CD14-positive monocyte (primary cell): ENCODE measurements around the gene UBASH3B. TPM values are rescaled to one million over a fixed set of nuclear protein-coding genes. Genes with fewer than 3 reads are reported as not detected.

Source experiments
- DNase-seq, 3 donors: peaks; one replicate each; pipeline ENCODE4 v3.0.0-alpha.2; 2011 to 2022
- H2AFZ ChIP-seq: 2 replicates; pipeline ENCODE4 v1.6.0; 2012; ENCODE audit warnings: mild to moderate bottlenecking, low read depth, low read length, inconsistent platforms; ENCODE audit not compliant: insufficient read depth, poor library complexity, severe bottlenecking
- H3K27ac ChIP-seq, 2 donors: 1 replicate in 1 of 2; 2 replicates in 1 of 2; pipeline ENCODE4 v1.5.1; 2012 to 2013; ENCODE audit warnings: low read length in 2 of 2, control low read depth in 1 of 2, inconsistent platforms in 1 of 2, low read depth in 1 of 2, mild to moderate bottlenecking in 1 of 2
- H3K27me3 ChIP-seq, 2 donors: one replicate each; pipeline versions ENCODE4 v1.6.0 to v1.6.1; 2011 to 2013; ENCODE audit warnings: low read length in 2 of 2; ENCODE audit not compliant: control insufficient read depth in 2 of 2, insufficient read depth in 2 of 2
- H3K36me3 ChIP-seq, 2 donors: replicated peaks in 1 of 2; 1 replicate in 1 of 2; 2 replicates in 1 of 2; pipeline versions ENCODE4 v1.5.1 to v1.6.1; 2012 to 2013; ENCODE audit warnings: low read length in 2 of 2, control low read depth in 1 of 2, inconsistent platforms in 1 of 2, mild to moderate bottlenecking in 1 of 2; ENCODE audit not compliant: insufficient read depth in 2 of 2, control insufficient read depth in 1 of 2
- H3K4me1 ChIP-seq, 2 donors: 1 replicate in 1 of 2; 2 replicates in 1 of 2; pipeline versions ENCODE4 v1.5.1 to v1.6.1; 2012 to 2013; ENCODE audit warnings: low read length in 2 of 2, control low read depth in 1 of 2, inconsistent platforms in 1 of 2, mild to moderate bottlenecking in 1 of 2, moderate library complexity in 1 of 2; ENCODE audit not compliant: insufficient read depth in 2 of 2, control insufficient read depth in 1 of 2
- H3K4me2 ChIP-seq: replicated peaks from 2 replicates; pipeline ENCODE3; 2012; ENCODE audit warnings: low read length, moderate library complexity, mild to moderate bottlenecking; ENCODE audit not compliant: poor library complexity, severe bottlenecking; ENCODE audit errors: extremely low read depth
- H3K4me3 ChIP-seq, 3 experiments: fragments of 200-600 bp in 1 of 3; sonication (generic) in 1 of 3; replicated peaks in 1 of 3; 1 replicate in 2 of 3; 2 replicates in 1 of 3; pipeline ENCODE4 v1.5.1; 2011 to 2013; ENCODE audit warnings: low read length in 3 of 3, mild to moderate bottlenecking in 3 of 3, control low read depth in 2 of 3, low read depth in 2 of 3, inconsistent platforms in 1 of 3, moderate library complexity in 1 of 3
- H3K79me2 ChIP-seq: 2 replicates; pipeline ENCODE4 v1.6.0; 2012; ENCODE audit warnings: mild to moderate bottlenecking, control low read depth, inconsistent platforms, low read length, moderate library complexity; ENCODE audit not compliant: insufficient read depth
- H3K9ac ChIP-seq: 2 replicates; pipeline ENCODE4 v1.6.0; 2017; ENCODE audit warnings: low read length, mild to moderate bottlenecking; ENCODE audit not compliant: insufficient read depth, poor library complexity, severe bottlenecking
- H3K9me3 ChIP-seq, 2 donors: replicated peaks in 1 of 2; 1 replicate in 1 of 2; 2 replicates in 1 of 2; pipeline versions ENCODE4 v1.5.1 to v1.6.1; 2012 to 2013; ENCODE audit warnings: low read length in 2 of 2, control low read depth in 1 of 2; ENCODE audit not compliant: control insufficient read depth in 1 of 2, insufficient read depth in 1 of 2
- H4K20me1 ChIP-seq: 2 replicates; pipeline ENCODE4 v1.6.0; 2012; ENCODE audit warnings: mild to moderate bottlenecking, low read length, control low read depth, moderate library complexity; ENCODE audit not compliant: insufficient read depth
- H3K27ac Mint-ChIP-seq, 7 donors: one replicate each; pipeline ENCODE4 v1.8.0; 2020; ENCODE audit warnings: mild to moderate bottlenecking in 7 of 7, mixed read lengths in 7 of 7, moderate library complexity in 6 of 7, inconsistent platforms in 2 of 7
- H3K27me3 Mint-ChIP-seq, 3 donors: one replicate each; pipeline ENCODE4 v1.8.0; 2021 to 2022; ENCODE audit warnings: low read depth in 3 of 3, mild to moderate bottlenecking in 3 of 3, mixed read lengths in 3 of 3, moderate library complexity in 3 of 3, inconsistent platforms in 1 of 3
- H3K36me3 Mint-ChIP-seq, 2 donors: one replicate each; pipeline ENCODE4 v1.8.0; 2020; ENCODE audit warnings: mixed read lengths in 2 of 2, inconsistent platforms in 1 of 2, mild to moderate bottlenecking in 1 of 2
- H3K4me1 Mint-ChIP-seq: one replicate; pipeline ENCODE4 v1.8.0; 2020; ENCODE audit warnings: mild to moderate bottlenecking, mixed read lengths
- H3K4me3 Mint-ChIP-seq, 2 donors: one replicate each; pipeline ENCODE4 v1.8.0; 2020; ENCODE audit warnings: mild to moderate bottlenecking in 2 of 2, mixed read lengths in 2 of 2, moderate library complexity in 1 of 2
- H3K9me3 Mint-ChIP-seq, 7 donors: one replicate each; pipeline ENCODE4 v1.8.0; 2020 to 2022; ENCODE audit warnings: mixed read lengths in 7 of 7, mild to moderate bottlenecking in 6 of 7, moderate library complexity in 6 of 7, inconsistent platforms in 2 of 7
- WGBS: methylation state at CpG from one replicate; pipeline ENCODE4 v1.1.5; 2013; ENCODE audit warnings: missing lambda C conversion rate; ENCODE audit not compliant: insufficient coverage; 5-methylcytosine and 5-hydroxymethylcytosine counted together
- intact Hi-C, 2 donors: fragments of 100-400 bp; cut with micrococcal nuclease; formaldehyde crosslinking; loops; one replicate each; pipeline versions ENCODE4 v1.15.0 to v1.15.1; 2023
- polyA plus RNA-seq, 3 donors: library from polyadenylated mRNA; depleted of rRNA in 1 of 3; unstranded in 2 of 3; stranded (reverse) in 1 of 3; fragments of 300-500 nt in 2 of 3; fragments of >200 nt in 1 of 3; fragmentation: Illumina TruSeq in 2 of 3; gene quantifications; 1 replicate in 2 of 3; 2 replicates in 1 of 3; pipeline ENCODE4 v1.2.3, GENCODE V29; 2012 to 2021
- TF ChIP-seq, protein P1 (sequence below): fragments of 200-600 bp; IDR thresholded peaks from one replicate; pipeline ENCODE4 v1.8.0; 2022; ENCODE audit warnings: antibody characterized with exemption, mild to moderate bottlenecking

Gene UBASH3B
- polyA plus RNA-seq, 3 donors, result 3.3 to 13.5 (median 7.1) TPM

DNA sequence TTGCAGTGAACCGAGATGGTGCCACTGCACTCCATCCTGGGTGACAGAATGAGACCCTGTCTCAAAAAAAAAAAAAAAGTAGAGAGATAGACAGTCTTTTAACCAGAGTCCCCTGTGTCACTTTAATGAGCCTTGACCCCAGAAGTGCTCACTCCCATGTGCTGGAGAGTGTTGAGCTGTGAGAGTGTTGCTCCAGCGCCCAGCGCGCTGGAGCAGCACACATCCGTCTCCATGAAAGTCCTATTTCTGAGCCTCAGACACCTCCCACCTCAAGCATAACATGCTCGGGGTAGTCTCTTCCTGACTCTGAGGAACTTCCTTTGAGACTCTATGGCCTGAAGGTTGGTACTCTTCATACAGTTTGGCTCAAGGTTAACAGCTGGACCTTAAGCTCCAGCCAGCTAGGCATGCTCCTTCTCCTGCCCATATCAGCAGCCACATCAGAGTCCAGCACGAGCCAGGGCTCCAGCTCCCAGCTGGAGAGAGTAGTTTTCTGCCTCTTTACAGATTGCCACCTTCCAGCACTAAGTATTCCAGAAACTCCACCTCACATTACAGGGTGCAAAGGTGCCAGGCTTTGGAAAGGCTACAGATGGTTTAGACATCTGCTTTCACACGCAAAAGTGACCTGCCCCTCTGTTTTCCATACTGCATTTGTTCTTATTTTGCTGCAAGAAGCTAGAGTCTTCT lies 29.4 kb upstream of the UBASH3B start:
- Histone ChIP-seq H3K9ac (no peak overlapping the region), H3K79me2 (no peaks in the 10 kb centered on the region), H3K27ac (no peak overlapping the region), H2AFZ (no peak overlapping the region), H3K9me3 (no peaks in the 10 kb centered on the region), H3K36me3 (no peaks in the 10 kb centered on the region), H3K4me2 (no peak overlapping the region), H3K27me3 (no peaks in the 10 kb centered on the region), H4K20me1 (no peaks in the 10 kb centered on the region), H3K4me3 (no peak overlapping the region), H3K4me1 (peaks cover 0 to 6% of the 10 kb centered on the region in 2 donors)
- no peak overlapping the region for H3K4me3 Mint-ChIP-seq
- no peak overlapping the region for H3K27ac Mint-ChIP-seq
- TF ChIP-seq, protein P1, sequence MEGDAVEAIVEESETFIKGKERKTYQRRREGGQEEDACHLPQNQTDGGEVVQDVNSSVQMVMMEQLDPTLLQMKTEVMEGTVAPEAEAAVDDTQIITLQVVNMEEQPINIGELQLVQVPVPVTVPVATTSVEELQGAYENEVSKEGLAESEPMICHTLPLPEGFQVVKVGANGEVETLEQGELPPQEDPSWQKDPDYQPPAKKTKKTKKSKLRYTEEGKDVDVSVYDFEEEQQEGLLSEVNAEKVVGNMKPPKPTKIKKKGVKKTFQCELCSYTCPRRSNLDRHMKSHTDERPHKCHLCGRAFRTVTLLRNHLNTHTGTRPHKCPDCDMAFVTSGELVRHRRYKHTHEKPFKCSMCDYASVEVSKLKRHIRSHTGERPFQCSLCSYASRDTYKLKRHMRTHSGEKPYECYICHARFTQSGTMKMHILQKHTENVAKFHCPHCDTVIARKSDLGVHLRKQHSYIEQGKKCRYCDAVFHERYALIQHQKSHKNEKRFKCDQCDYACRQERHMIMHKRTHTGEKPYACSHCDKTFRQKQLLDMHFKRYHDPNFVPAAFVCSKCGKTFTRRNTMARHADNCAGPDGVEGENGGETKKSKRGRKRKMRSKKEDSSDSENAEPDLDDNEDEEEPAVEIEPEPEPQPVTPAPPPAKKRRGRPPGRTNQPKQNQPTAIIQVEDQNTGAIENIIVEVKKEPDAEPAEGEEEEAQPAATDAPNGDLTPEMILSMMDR, result no peak
- H3K9me3 Mint-ChIP-seq, result peaks cover 0 to 2% (median 0%) of the 10 kb centered on the region in 7 donors
- no peaks in the 10 kb centered on the region for H3K36me3 Mint-ChIP-seq
- no peak for DNase-seq
- WGBS, result 87% methylated on average over 6 of the region's 8 CpGs
- intact Hi-C loops, result loop anchor here (5.0 to 10.0 kb wide), 3 partner anchors 156 to 426 kb away; no protein-coding TSS in a partner anchor
- H3K4me1 Mint-ChIP-seq, result peaks cover 9% of the 10 kb centered on the region
- H3K27me3 Mint-ChIP-seq, result peaks cover 0 to 14% (median 12%) of the 10 kb centered on the region in 3 donors

DNA sequence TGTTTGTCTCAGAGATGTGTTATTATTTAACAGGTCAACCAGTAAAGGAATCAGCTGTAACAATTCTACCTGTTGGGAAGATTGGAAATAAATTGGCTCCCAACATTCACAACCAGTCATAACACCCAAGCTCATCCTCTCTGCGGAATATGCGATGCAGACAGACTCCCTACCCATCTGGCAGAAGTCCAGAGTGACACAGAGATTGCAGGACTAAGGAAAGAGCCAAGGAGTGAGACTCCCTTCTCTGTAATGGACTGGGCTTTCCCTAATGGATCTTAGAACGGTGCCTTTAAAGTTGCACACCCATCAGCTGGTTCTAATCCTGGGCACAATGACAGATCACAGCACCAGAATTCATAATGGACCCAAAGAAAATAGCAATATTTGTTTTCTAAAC lies 27.8 kb upstream of the UBASH3B start:
- Mint-ChIP-seq H3K9me3 (peaks cover 0 to 2% (median 0%) of the 10 kb centered on the region in 7 donors), H3K4me3 (no peak overlapping the region), H3K27me3 (peaks cover 0 to 13% (median 6%) of the 10 kb centered on the region in 3 donors), H3K4me1 (peaks cover 14% of the 10 kb centered on the region), H3K27ac (no peak overlapping the region), H3K36me3 (no peaks in the 10 kb centered on the region)
- H3K4me1 ChIP-seq, result peaks cover 0 to 6% of the 10 kb centered on the region in 2 donors
- no peak for DNase-seq
- no peaks in the 10 kb centered on the region for H3K9me3 ChIP-seq
- H3K9ac ChIP-seq, result no peak overlapping the region
- H3K4me2 ChIP-seq, result no peak overlapping the region
- H4K20me1 ChIP-seq, result no peaks in the 10 kb centered on the region
- H3K36me3 ChIP-seq, result no peaks in the 10 kb centered on the region
- H3K27ac ChIP-seq, result no peak overlapping the region
- no peak overlapping the region for H3K4me3 ChIP-seq
- TF ChIP-seq, protein P1, result no peak
- no peaks in the 10 kb centered on the region for H3K27me3 ChIP-seq
- H2AFZ ChIP-seq, result no peak overlapping the region
- 80% methylated on average over 1 of the region's 3 CpGs for WGBS
- no peaks in the 10 kb centered on the region for H3K79me2 ChIP-seq
- intact Hi-C loops, result loop anchor here (2.0 to 10.0 kb wide), 4 partner anchors 127 to 425 kb away; no protein-coding TSS in a partner anchor
